ENCODE measurements around the gene NPC1.

NPC1 gene

DNA sequence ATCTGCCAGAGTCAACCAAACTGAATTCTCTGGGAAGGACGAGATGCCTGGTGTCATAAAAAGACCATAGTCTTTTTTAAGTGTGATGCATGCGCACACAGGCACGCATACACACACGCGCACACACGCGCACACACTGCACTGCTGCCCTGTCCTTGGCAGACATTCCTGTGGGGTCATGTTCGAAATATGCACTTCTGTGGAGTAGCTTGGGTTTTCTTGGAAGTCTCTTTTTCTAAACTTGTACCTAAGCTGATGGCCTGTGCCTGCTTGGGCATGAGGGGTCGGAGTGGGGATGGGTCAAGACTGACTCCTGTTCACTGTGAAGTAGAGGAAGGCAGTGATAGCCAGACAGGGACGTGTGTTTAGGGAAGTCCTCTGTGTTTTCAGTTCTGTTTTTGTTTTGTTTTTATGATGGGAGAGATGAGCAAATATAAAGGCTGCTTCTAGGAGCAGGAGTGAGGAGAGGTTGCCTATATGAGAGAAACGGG is 87.0 kb downstream of the NPC1 start:
- TF ChIP-seq, protein P1, sequence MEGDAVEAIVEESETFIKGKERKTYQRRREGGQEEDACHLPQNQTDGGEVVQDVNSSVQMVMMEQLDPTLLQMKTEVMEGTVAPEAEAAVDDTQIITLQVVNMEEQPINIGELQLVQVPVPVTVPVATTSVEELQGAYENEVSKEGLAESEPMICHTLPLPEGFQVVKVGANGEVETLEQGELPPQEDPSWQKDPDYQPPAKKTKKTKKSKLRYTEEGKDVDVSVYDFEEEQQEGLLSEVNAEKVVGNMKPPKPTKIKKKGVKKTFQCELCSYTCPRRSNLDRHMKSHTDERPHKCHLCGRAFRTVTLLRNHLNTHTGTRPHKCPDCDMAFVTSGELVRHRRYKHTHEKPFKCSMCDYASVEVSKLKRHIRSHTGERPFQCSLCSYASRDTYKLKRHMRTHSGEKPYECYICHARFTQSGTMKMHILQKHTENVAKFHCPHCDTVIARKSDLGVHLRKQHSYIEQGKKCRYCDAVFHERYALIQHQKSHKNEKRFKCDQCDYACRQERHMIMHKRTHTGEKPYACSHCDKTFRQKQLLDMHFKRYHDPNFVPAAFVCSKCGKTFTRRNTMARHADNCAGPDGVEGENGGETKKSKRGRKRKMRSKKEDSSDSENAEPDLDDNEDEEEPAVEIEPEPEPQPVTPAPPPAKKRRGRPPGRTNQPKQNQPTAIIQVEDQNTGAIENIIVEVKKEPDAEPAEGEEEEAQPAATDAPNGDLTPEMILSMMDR (IDR thresholded peaks at IDR 0.05; ENCODE audit: low read depth, low read length, poor library complexity, severe bottlenecking) = no peak
- TF ChIP-seq EZH2phosphoT487 (IDR thresholded peaks at IDR 0.05; ENCODE audit: borderline replicate concordance, low read length) = no peak
- peak overlapping the region; percentile 79 for H3K27ac ChIP-seq (ENCODE audit: low read depth, low read length)

DNA sequence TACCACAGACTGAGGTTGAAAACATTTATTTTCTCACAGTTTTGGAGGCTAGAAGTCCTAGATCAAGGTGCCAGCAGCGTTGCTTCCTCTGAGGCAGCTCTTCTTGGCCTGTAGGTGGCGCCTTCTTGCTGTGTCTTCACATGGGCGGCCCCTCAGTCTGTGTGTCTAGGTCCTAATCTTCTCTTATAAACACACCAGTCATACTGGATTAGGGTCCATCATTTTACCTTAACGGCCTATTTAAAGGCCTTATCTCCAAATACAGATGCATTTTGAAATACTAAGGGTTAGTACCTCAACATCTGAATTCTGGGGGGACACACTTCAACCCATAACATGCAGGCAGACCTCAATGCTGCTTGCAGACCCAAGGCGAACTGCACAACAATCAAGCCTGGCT is 87.4 kb downstream of the NPC1 start:
- Histone ChIP-seq H3F3A (ENCODE audit: control insufficient read depth, insufficient read depth) (peaks cover 12% of the 10 kb centered on the region), H3K27ac (ENCODE audit: low read depth, low read length) (peak overlapping the region; percentile 79), H3K9me2 (replicated peaks; ENCODE audit: control insufficient read depth, low read length) (no peaks in the 10 kb centered on the region), H3K79me2 (ENCODE audit: control insufficient read depth, low read length) (peaks cover 5% of the 10 kb centered on the region), H3K4me1 (ENCODE audit: control insufficient read depth, low read length) (peaks cover 62% of the 10 kb centered on the region), H3K4me2 (ENCODE audit: low read length) (peak overlapping the region; percentile 96), H4K20me1 (ENCODE audit: control insufficient read depth, insufficient read depth, low read depth, low read length) (no peaks in the 10 kb centered on the region), H3K27me3 (ENCODE audit: control insufficient read depth, low read length) (no peaks in the 10 kb centered on the region), H3K9me3 (ENCODE audit: control insufficient read depth, insufficient read depth, low read length) (no peaks in the 10 kb centered on the region), H3K4me3 (ENCODE audit: low read length) (peak overlapping the region; percentile 72), H3K36me3 (ENCODE audit: control insufficient read depth, low read length) (peaks cover 4% of the 10 kb centered on the region; the same call in 1 of the 2 replicates)
- TF ChIP-seq, protein P1 (IDR thresholded peaks at IDR 0.05; ENCODE audit: low read depth, low read length, poor library complexity, severe bottlenecking) = peak; percentile 98
- TF ChIP-seq EZH2phosphoT487 (IDR thresholded peaks at IDR 0.05; ENCODE audit: borderline replicate concordance, low read length) = no peak

More for the DNA sequence above, 87.0 kb downstream of the NPC1 start:
- Histone ChIP-seq H3K27me3 (ENCODE audit: control insufficient read depth, low read length) (no peaks in the 10 kb centered on the region), H3F3A (ENCODE audit: control insufficient read depth, insufficient read depth) (peaks cover 12% of the 10 kb centered on the region), H3K4me3 (ENCODE audit: low read length) (peak overlapping the region; percentile 72), H3K4me1 (ENCODE audit: control insufficient read depth, low read length) (peaks cover 65% of the 10 kb centered on the region), H3K9me3 (ENCODE audit: control insufficient read depth, insufficient read depth, low read length) (no peaks in the 10 kb centered on the region), H3K4me2 (ENCODE audit: low read length) (peak overlapping the region; percentile 96), H3K79me2 (ENCODE audit: control insufficient read depth, low read length) (peaks cover 10% of the 10 kb centered on the region), H3K9me2 (replicated peaks; ENCODE audit: control insufficient read depth, low read length) (no peaks in the 10 kb centered on the region), H3K36me3 (ENCODE audit: control insufficient read depth, low read length) (peaks cover 4% of the 10 kb centered on the region; the same call in 1 of the 2 replicates), H4K20me1 (ENCODE audit: control insufficient read depth, insufficient read depth, low read depth, low read length) (no peaks in the 10 kb centered on the region)

DNA sequence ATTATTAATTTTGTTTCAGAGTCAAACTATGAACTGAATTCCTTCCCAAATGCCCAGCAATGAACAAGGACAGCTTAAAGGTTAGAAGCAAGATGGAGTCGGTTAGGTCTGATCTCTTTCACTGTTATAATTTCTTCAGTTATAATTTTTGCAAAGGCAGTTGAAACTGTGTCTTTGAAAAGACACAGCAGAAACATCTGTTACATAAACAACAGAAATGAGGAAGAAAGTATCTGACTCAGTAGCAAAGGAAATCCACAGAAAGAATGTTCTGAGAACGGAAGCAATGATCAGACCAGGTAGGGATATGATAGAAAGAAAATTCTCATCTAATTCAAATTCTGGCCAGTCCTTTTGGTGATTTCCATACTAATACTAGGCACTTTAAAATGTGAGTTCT is 88.2 kb downstream of the NPC1 start:
- no peak for TF ChIP-seq EZH2phosphoT487 (IDR thresholded peaks at IDR 0.05; ENCODE audit: borderline replicate concordance, low read length)
- TF ChIP-seq, protein P1 (IDR thresholded peaks at IDR 0.05; ENCODE audit: low read depth, low read length, poor library complexity, severe bottlenecking) = no peak
- H3K36me3 ChIP-seq (ENCODE audit: control insufficient read depth, low read length) = no peaks in the 10 kb centered on the region
- H4K20me1 ChIP-seq (ENCODE audit: control insufficient read depth, insufficient read depth, low read depth, low read length) = no peaks in the 10 kb centered on the region
- no peaks in the 10 kb centered on the region for H3K9me2 ChIP-seq (replicated peaks; ENCODE audit: control insufficient read depth, low read length)
- peak overlapping the region; percentile 72 for H3K4me3 ChIP-seq (ENCODE audit: low read length)
- H3K27ac ChIP-seq (ENCODE audit: low read depth, low read length) = peak overlapping the region; percentile 79
- H3K27me3 ChIP-seq (ENCODE audit: control insufficient read depth, low read length) = no peaks in the 10 kb centered on the region
- H3F3A ChIP-seq (ENCODE audit: control insufficient read depth, insufficient read depth) = peaks cover 12% of the 10 kb centered on the region
- no peaks in the 10 kb centered on the region for H3K9me3 ChIP-seq (ENCODE audit: control insufficient read depth, insufficient read depth, low read length)
- H3K79me2 ChIP-seq (ENCODE audit: control insufficient read depth, low read length) = no peaks in the 10 kb centered on the region
- peaks cover 62% of the 10 kb centered on the region for H3K4me1 ChIP-seq (ENCODE audit: control insufficient read depth, low read length)
- peak overlapping the region; percentile 96 for H3K4me2 ChIP-seq (ENCODE audit: low read length)
